ENCODE data around the gene CACNB2. TPM values are rescaled to one million over a fixed set of nuclear protein-coding genes. Genes with fewer than 3 reads are reported as not detected.

Gene CACNB2
- total RNA-seq, 1 experiment from 2014 or later, result not detected

DNA sequence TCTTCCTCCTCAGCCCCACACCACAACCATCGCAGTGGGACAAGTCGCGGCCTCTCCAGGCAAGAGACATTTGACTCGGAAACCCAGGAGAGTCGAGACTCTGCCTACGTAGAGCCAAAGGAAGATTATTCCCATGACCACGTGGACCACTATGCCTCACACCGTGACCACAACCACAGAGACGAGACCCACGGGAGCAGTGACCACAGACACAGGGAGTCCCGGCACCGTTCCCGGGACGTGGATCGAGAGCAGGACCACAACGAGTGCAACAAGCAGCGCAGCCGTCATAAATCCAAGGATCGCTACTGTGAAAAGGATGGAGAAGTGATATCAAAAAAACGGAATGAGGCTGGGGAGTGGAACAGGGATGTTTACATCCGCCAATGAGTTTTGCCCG lies 399.1 kb downstream of the CACNB2 start:
- no TSS peak for BruUV-seq (replicated peaks)
- H3K27ac ChIP-seq (ENCODE audit: low read length), result no peak overlapping the region
- H3K36me3 ChIP-seq (ENCODE audit: control insufficient read depth, insufficient read depth, low read length), result no peaks in the 10 kb centered on the region
- no peaks in the 10 kb centered on the region for H3K4me1 ChIP-seq (ENCODE audit: control insufficient read depth, insufficient read depth, low read length)
- DNase-seq (ENCODE audit: low read depth, low spot score) (no peak), ATAC-seq (no peak)
- no peak for TF ChIP-seq TCF7L2 (IDR thresholded peaks at IDR 0.05; ENCODE audit: low read depth, low read length)
- TF ChIP-seq REST (IDR thresholded peaks at IDR 0.05; ENCODE audit: insufficient read depth in 1 of 2, low read depth in 2 of 2, low read length in 1 of 2), result no peak
- no peak for TF ChIP-seq SIN3A (IDR thresholded peaks at IDR 0.05; ENCODE audit: borderline replicate concordance, insufficient read depth, low read depth, low read length)
- TF ChIP-seq CTCF (IDR thresholded peaks at IDR 0.05), result no peak
- H3K4me3 ChIP-seq (ENCODE audit: low read depth in 2 of 2, low read length in 2 of 2), result no peak overlapping the region
- ChIA-PET CTCF (no interaction called here), POLR2A (no interaction called here)
- H3K9me3 ChIP-seq (ENCODE audit: control insufficient read depth, insufficient read depth, low read depth, low read length), result no peaks in the 10 kb centered on the region
- H3K27me3 ChIP-seq (ENCODE audit: control insufficient read depth, insufficient read depth, low read length), result no peaks in the 10 kb centered on the region
- in situ Hi-C loops (cut with HindIII; ENCODE audit: low pct_unique_long_range_greater_than_20kb, low sequenced_read_pairs) (no loop called here), intact Hi-C loops (cut with micrococcal nuclease; ENCODE audit: unreplicated experiment) (no loop called here)

GRCh38 chr10:18540195-18540594 lies 400.0 kb downstream of the CACNB2 start:
- intact Hi-C loops (cut with micrococcal nuclease; ENCODE audit: unreplicated experiment) (no loop called here), in situ Hi-C loops (cut with HindIII; ENCODE audit: low pct_unique_long_range_greater_than_20kb, low sequenced_read_pairs) (no loop called here)
- TF ChIP-seq POLR2AphosphoS5 (IDR thresholded peaks at IDR 0.05; ENCODE audit: low read depth, low read length) (no peak), SIN3A (IDR thresholded peaks at IDR 0.05; ENCODE audit: borderline replicate concordance, insufficient read depth, low read depth, low read length) (no peak), REST (IDR thresholded peaks at IDR 0.05; ENCODE audit: insufficient read depth in 1 of 2, low read depth in 2 of 2, low read length in 1 of 2) (no peak), TCF7L2 (IDR thresholded peaks at IDR 0.05; ENCODE audit: low read depth, low read length) (no peak), CTCF (IDR thresholded peaks at IDR 0.05) (no peak)
- ChIA-PET POLR2A (no interaction called here), CTCF (no interaction called here)
- Histone ChIP-seq H3K27me3 (ENCODE audit: control insufficient read depth, insufficient read depth, low read length) (no peaks in the 10 kb centered on the region), H3K27ac (ENCODE audit: low read length) (no peak overlapping the region), H3K4me3 (ENCODE audit: low read depth in 2 of 2, low read length in 2 of 2) (no peak overlapping the region), H3K36me3 (ENCODE audit: control insufficient read depth, insufficient read depth, low read length) (no peaks in the 10 kb centered on the region), H3K4me1 (ENCODE audit: control insufficient read depth, insufficient read depth, low read length) (no peaks in the 10 kb centered on the region), H3K9me3 (ENCODE audit: control insufficient read depth, insufficient read depth, low read depth, low read length) (no peaks in the 10 kb centered on the region)
- ATAC-seq, result no peak
- no peak for DNase-seq (ENCODE audit: low read depth, low spot score)
- no TSS peak for BruUV-seq (replicated peaks)

Measured in Panc1 (cell line).